Esophagus squamous epithelium (tissue), 4 donors: ENCODE measurements around the gene RAB10.

Experiments used
- POLR2A ChIP-seq, 4 donors: fragments of 450-650 bp; IDR thresholded peaks; one replicate each; pipeline ENCODE4 v1.6.1; 2017; ENCODE audit warnings: antibody characterized with exemption in 4 of 4, mild to moderate bottlenecking in 4 of 4, moderate library complexity in 3 of 4
- TF ChIP-seq, protein P1 (sequence below), 6 experiments: fragments of 450-650 bp in 4 of 6; fragments of 200-600 bp in 2 of 6; sonication (generic) in 2 of 6; IDR thresholded peaks; one replicate each; pipeline ENCODE4 v1.5.1; 2016 to 2019; ENCODE audit warnings: antibody characterized with exemption in 6 of 6, mild to moderate bottlenecking in 4 of 6, moderate library complexity in 4 of 6

DNA sequence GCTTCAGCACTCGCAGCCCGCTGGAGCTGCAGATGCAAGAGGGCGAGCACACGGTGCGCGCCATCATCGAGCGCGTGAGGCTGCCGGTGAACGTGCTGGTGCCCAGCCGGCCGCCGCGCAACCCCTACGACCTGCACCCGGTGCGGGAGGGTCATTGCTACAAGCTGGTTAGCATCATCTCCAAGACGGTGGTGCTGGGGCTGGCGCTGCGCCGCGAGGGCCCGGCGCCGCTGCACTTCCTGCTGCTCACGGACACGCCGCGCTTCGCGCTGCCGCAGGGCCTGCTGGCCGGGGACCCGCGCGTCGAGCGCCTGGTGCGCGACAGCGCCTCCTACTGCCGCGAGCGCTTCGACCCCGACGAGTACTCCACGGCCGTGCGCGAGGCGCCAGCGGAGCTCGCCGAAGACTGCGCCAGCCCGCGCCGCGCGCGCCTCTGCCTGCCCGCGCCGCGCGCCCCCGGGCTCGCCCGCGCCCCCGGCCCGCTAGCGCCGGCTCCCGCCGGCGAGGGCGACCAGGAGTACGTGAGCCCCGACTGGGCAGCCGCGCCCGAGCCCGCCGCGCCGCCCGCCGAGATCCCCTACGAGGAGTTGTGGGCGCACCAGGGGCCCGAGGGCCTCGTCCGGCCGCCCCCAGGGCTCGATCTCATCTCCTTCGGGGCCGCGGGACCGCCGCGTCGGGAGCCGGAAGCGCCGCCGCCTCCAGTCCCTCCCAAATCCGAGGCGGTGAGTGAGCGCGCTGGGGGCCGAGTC is 150.8 kb downstream of the RAB10 start:
- TF ChIP-seq, protein P1, sequence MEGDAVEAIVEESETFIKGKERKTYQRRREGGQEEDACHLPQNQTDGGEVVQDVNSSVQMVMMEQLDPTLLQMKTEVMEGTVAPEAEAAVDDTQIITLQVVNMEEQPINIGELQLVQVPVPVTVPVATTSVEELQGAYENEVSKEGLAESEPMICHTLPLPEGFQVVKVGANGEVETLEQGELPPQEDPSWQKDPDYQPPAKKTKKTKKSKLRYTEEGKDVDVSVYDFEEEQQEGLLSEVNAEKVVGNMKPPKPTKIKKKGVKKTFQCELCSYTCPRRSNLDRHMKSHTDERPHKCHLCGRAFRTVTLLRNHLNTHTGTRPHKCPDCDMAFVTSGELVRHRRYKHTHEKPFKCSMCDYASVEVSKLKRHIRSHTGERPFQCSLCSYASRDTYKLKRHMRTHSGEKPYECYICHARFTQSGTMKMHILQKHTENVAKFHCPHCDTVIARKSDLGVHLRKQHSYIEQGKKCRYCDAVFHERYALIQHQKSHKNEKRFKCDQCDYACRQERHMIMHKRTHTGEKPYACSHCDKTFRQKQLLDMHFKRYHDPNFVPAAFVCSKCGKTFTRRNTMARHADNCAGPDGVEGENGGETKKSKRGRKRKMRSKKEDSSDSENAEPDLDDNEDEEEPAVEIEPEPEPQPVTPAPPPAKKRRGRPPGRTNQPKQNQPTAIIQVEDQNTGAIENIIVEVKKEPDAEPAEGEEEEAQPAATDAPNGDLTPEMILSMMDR (IDR thresholded peaks at IDR 0.05): peak; percentile 45 to 74 (median 56)
- peak in 1 of 4 donors; percentile 27 for TF ChIP-seq POLR2A (IDR thresholded peaks at IDR 0.05)
